Thyroid gland (tissue), 4 donors: Measurements from ENCODE around the gene NUDT16L1. TPM values are rescaled to one million over a fixed set of nuclear protein-coding genes. Genes with fewer than 3 reads are reported as not detected.

ENCODE experiments used
- DNase-seq, 2 donors: peaks; one replicate each; pipeline ENCODE4 v3.0.0-alpha.2; 2019
- H3K27ac ChIP-seq, 3 donors: fragments of 200-600 bp; sonication (generic); 1 replicate in 2 of 3; 2 replicates in 1 of 3; pipeline ENCODE4 v1.5.1; 2016 to 2019; ENCODE audit warnings: mild to moderate bottlenecking in 1 of 3, moderate library complexity in 1 of 3
- H3K27me3 ChIP-seq: fragments of 200-600 bp; sonication (generic); one replicate; pipeline ENCODE4 v1.5.1; 2019
- H3K36me3 ChIP-seq, 2 donors: fragments of 200-600 bp; sonication (generic); one replicate each; pipeline ENCODE4 v1.5.1; 2016 to 2019
- H3K4me1 ChIP-seq, 2 donors: fragments of 200-600 bp; sonication (generic); one replicate each; pipeline ENCODE4 v1.5.1; 2017 to 2019
- H3K4me3 ChIP-seq, 3 donors: fragments of 200-600 bp; sonication (generic); replicated peaks in 1 of 3; 1 replicate in 2 of 3; 2 replicates in 1 of 3; pipeline ENCODE4 v1.5.1; 2016; ENCODE audit warnings: mild to moderate bottlenecking in 1 of 3
- H3K9me3 ChIP-seq: fragments of 200-600 bp; sonication (generic); one replicate; pipeline ENCODE4 v1.5.1; 2017
- CTCF ChIP-seq, 6 experiments: fragments of 200-600 bp in 3 of 6; fragments of 450-650 bp in 3 of 6; sonication (generic) in 3 of 6; IDR thresholded peaks; one replicate each; pipeline ENCODE4 v1.5.1; 2016 to 2019; ENCODE audit warnings: antibody characterized with exemption in 6 of 6, mild to moderate bottlenecking in 2 of 6, inconsistent platforms in 1 of 6, moderate library complexity in 1 of 6
- POLR2A ChIP-seq, 2 donors: fragments of 450-650 bp; IDR thresholded peaks; one replicate each; pipeline ENCODE4 v1.6.1; 2017; ENCODE audit warnings: antibody characterized with exemption in 2 of 2, mild to moderate bottlenecking in 2 of 2, moderate library complexity in 1 of 2
- WGBS, 2 donors: methylation state at CpG; one replicate each; pipeline ENCODE4 v1.1.5; 2017; 5-methylcytosine and 5-hydroxymethylcytosine counted together
- intact Hi-C: fragments of 100-400 bp; cut with DNase I; formaldehyde crosslinking; loops from one replicate; pipeline ENCODE4 v1.15.1; 2023
- total RNA-seq, 4 donors: library from RNA; depleted of rRNA; stranded (reverse); fragments of >200 nt; gene quantifications; one replicate each; pipeline ENCODE4 v1.2.3, GENCODE V29; 2016

The NUDT16L1 gene
- total RNA-seq, 4 donors from 2014 or later: 27.0 to 61.1 (median 38.9) TPM

GRCh38 chr16:4654011-4654963, 39.1 kb upstream of the NUDT16L1 start:
- no peaks in the 10 kb centered on the region for H3K9me3 ChIP-seq
- no peaks in the 10 kb centered on the region for H3K27me3 ChIP-seq
- 58 to 72% methylated on average over 9 to 15 of the region's 16 CpGs for WGBS, 2 donors
- peak overlapping the region; percentile 71 to 79 (median 75) for H3K27ac ChIP-seq
- intact Hi-C loops: no loop called here
- peaks cover 37 to 44% of the 10 kb centered on the region in 2 donors for H3K4me1 ChIP-seq
- peaks cover 16 to 32% of the 10 kb centered on the region in 2 donors for H3K36me3 ChIP-seq
- no peak overlapping the region for H3K4me3 ChIP-seq
- peak; percentile 89 to 94 for DNase-seq
- no peak for TF ChIP-seq CTCF (IDR thresholded peaks at IDR 0.05)
- TF ChIP-seq POLR2A (IDR thresholded peaks at IDR 0.05): no peak

- H3K4me1 ChIP-seq: peaks cover 45 to 51% of the 10 kb centered on the region in 2 donors
- peaks cover 16 to 32% of the 10 kb centered on the region in 2 donors for H3K36me3 ChIP-seq
- WGBS, 2 donors: 73 to 81% methylated on average over 11 to 12 of the region's 12 CpGs
- no peaks in the 10 kb centered on the region for H3K9me3 ChIP-seq
- no peak for DNase-seq
- H3K4me3 ChIP-seq: no peak overlapping the region
- no peak for TF ChIP-seq POLR2A (IDR thresholded peaks at IDR 0.05)
- no peak for TF ChIP-seq CTCF (IDR thresholded peaks at IDR 0.05)
- peak overlapping the region; percentile 71 to 79 (median 75) for H3K27ac ChIP-seq
- no peaks in the 10 kb centered on the region for H3K27me3 ChIP-seq
- intact Hi-C loops: no loop called here
These were observed 38.3 kb upstream of the NUDT16L1 start for GRCh38 chr16:4654964-4655590.

- no peak for DNase-seq
- H3K4me3 ChIP-seq: no peak overlapping the region
- 95 to 100% methylated on average over 3 to 6 of the region's 6 CpGs for WGBS, 2 donors
- intact Hi-C loops: no loop called here
- H3K9me3 ChIP-seq: no peaks in the 10 kb centered on the region
- no peaks in the 10 kb centered on the region for H3K27me3 ChIP-seq
- peaks cover 16 to 32% of the 10 kb centered on the region in 2 donors for H3K36me3 ChIP-seq
- H3K4me1 ChIP-seq: peaks cover 52 to 59% of the 10 kb centered on the region in 2 donors
- H3K27ac ChIP-seq: peak overlapping the region in 2 of 3 donors; percentile 71 to 79
- TF ChIP-seq POLR2A (IDR thresholded peaks at IDR 0.05) (no peak), CTCF (IDR thresholded peaks at IDR 0.05) (no peak)
These were observed 37.6 kb upstream of the NUDT16L1 start for GRCh38 chr16:4655801-4656200.

GRCh38 chr16:4656221-4656620, 37.1 kb upstream of the NUDT16L1 start:
- peaks cover 16 to 29% of the 10 kb centered on the region in 2 donors for H3K36me3 ChIP-seq
- WGBS, 2 donors: 94 to 95% methylated on average over 12 of the region's 12 CpGs
- no peak for DNase-seq
- intact Hi-C loops: no loop called here
- H3K4me3 ChIP-seq: no peak overlapping the region
- H3K27ac ChIP-seq: no peak overlapping the region
- TF ChIP-seq POLR2A (IDR thresholded peaks at IDR 0.05): no peak
- TF ChIP-seq CTCF (IDR thresholded peaks at IDR 0.05): no peak
- H3K9me3 ChIP-seq: no peaks in the 10 kb centered on the region
- no peaks in the 10 kb centered on the region for H3K27me3 ChIP-seq
- peaks cover 53 to 63% of the 10 kb centered on the region in 2 donors for H3K4me1 ChIP-seq
